GM21447 (cell line): ENCODE data around the gene ETV6.

ENCODE experiments used
- ATAC-seq: cut with Tn5 transposase; IDR thresholded peaks from one replicate; pipeline ENCODE4 v1.9.1; 2021; ENCODE audit not compliant: unreplicated experiment

The ETV6 gene

GRCh38 chr12:11642785-11643184 lies 6.7 kb upstream of the ETV6 start:
- no peak for ATAC-seq

GRCh38 chr12:11645391-11645790 lies 4.1 kb upstream of the ETV6 start:
- no peak for ATAC-seq

- ATAC-seq = peak; percentile 23
Measured at GRCh38 chr12:11648514-11649412, 711 bp upstream of the ETV6 start.

GRCh38 chr12:11650286-11651281 lies 1.1 kb downstream of the ETV6 start:
- no peak for ATAC-seq

GRCh38 chr12:11651381-11651780 lies 1.9 kb downstream of the ETV6 start:
- ATAC-seq = no peak

- ATAC-seq = no peak
Measured at GRCh38 chr12:11651785-11652184, 2.3 kb downstream of the ETV6 start.

GRCh38 chr12:11652351-11653040 lies 3.0 kb downstream of the ETV6 start:
- ATAC-seq = peak; percentile 27

- ATAC-seq = peak; percentile 22
Measured at GRCh38 chr12:11653215-11653753, 3.8 kb downstream of the ETV6 start.

- ATAC-seq = no peak
Measured at GRCh38 chr12:11654338-11654737, 4.9 kb downstream of the ETV6 start.

- ATAC-seq = no peak
Measured at GRCh38 chr12:11654802-11655201, 5.3 kb downstream of the ETV6 start.

- no peak for ATAC-seq
Measured at GRCh38 chr12:11655842-11656241, 6.4 kb downstream of the ETV6 start.

- no peak for ATAC-seq
Measured at GRCh38 chr12:11656550-11656949, 7.1 kb downstream of the ETV6 start.

- ATAC-seq = no peak
Measured at GRCh38 chr12:11657511-11657910, 8.0 kb downstream of the ETV6 start.

- ATAC-seq = no peak
Measured at GRCh38 chr12:11658791-11659190, 9.3 kb downstream of the ETV6 start.

GRCh38 chr12:11660624-11661023 lies 11.2 kb downstream of the ETV6 start:
- ATAC-seq = no peak

GRCh38 chr12:11661491-11662089 lies 12.1 kb downstream of the ETV6 start:
- no peak for ATAC-seq

GRCh38 chr12:11662369-11662768 lies 12.9 kb downstream of the ETV6 start:
- ATAC-seq = no peak

GRCh38 chr12:11663130-11663529 lies 13.7 kb downstream of the ETV6 start:
- ATAC-seq = no peak

GRCh38 chr12:11664101-11664500 lies 14.6 kb downstream of the ETV6 start:
- ATAC-seq = no peak
